ENCODE data around the gene CSAD.
A peak's percentile ranks its signal among the peaks of the same experiment; 100 is the strongest.
"Not testable (repeated sequence)": the region's sequence is repeated elsewhere in the genome, so short reads cannot be mapped to it uniquely, and the experiment has no call there.

CSAD gene

GRCh38 chr12:53197011-53197640, 16.4 kb upstream of the CSAD start:
- no peak for DNase-seq

GRCh38 chr12:53196486-53196885, 15.8 kb upstream of the CSAD start:
- no peak for DNase-seq

GRCh38 chr12:53195516-53196420, 15.0 kb upstream of the CSAD start:
- no peak for DNase-seq

- DNase-seq: no peak
Observed at GRCh38 chr12:53194973-53195372, 14.2 kb upstream of the CSAD start.

GRCh38 chr12:53193985-53194716, 13.4 kb upstream of the CSAD start:
- DNase-seq: no peak

- DNase-seq: no peak
Observed at GRCh38 chr12:53193040-53193439, 12.3 kb upstream of the CSAD start.

GRCh38 chr12:53192531-53193021, 11.9 kb upstream of the CSAD start:
- no peak for DNase-seq

- no peak for DNase-seq
Observed at GRCh38 chr12:53191885-53192530, 11.3 kb upstream of the CSAD start.

- no peak for DNase-seq
Observed at GRCh38 chr12:53191096-53191884, 10.6 kb upstream of the CSAD start.

- DNase-seq: peak; percentile 43 to 49
Observed at GRCh38 chr12:53190108-53190729, 9.5 kb upstream of the CSAD start.

- DNase-seq: no peak
Observed at GRCh38 chr12:53187145-53187899, 6.6 kb upstream of the CSAD start.

GRCh38 chr12:53186745-53187144, 6.0 kb upstream of the CSAD start:
- no peak for DNase-seq

GRCh38 chr12:53185582-53186153, 4.9 kb upstream of the CSAD start:
- DNase-seq: no peak

- DNase-seq: no peak
Observed at GRCh38 chr12:53184828-53185227, 4.1 kb upstream of the CSAD start.

GRCh38 chr12:53182903-53183302, 2.2 kb upstream of the CSAD start:
- DNase-seq: no peak

- DNase-seq: no peak
Observed at GRCh38 chr12:53181935-53182334, 1.2 kb upstream of the CSAD start.

- DNase-seq: peak; percentile 70 to 74
Observed at GRCh38 chr12:53180931-53181645, 363 bp upstream of the CSAD start.

GRCh38 chr12:53179687-53180219, 972 bp downstream of the CSAD start:
- DNase-seq: no peak

- not testable (repeated sequence) for DNase-seq
Observed at GRCh38 chr12:53178803-53179202, 1.9 kb downstream of the CSAD start.
